Measurements from ENCODE around the gene MUC5B.

The MUC5B gene

DNA sequence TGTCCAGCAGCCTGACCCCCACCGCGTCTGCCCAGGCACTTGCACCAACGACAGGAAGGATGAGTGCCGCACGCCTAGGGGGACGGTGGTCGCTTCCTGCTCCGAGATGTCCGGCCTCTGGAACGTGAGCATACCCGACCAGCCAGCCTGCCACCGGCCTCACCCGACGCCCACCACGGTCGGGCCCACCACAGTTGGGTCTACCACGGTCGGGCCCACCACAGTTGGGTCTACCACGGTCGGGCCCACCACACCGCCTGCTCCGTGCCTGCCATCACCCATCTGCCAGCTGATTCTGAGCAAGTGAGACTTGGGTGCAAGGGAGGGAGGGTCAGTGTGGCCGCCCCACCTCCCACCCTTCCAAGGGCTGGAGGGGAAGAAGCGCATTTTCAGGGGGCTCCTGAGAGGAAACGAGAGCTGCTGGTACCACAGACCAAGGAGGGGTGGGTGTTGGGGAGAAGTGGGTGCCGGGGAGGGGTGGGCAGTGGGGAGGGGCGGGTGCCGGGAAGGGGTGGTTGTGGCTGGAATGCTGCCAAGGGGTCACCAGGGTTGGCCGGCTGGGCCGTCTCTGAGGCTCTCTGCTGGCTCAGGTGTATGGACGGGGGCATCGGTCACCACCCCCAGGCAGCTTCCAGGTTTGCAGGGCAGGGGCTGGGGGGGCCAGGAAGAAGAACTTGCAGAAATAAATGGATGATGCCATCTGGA, 27.7 kb upstream of the MUC5B start:
- Histone ChIP-seq H3F3A (ENCODE audit: insufficient read depth, low read length) (no peaks in the 10 kb centered on the region), H3K9me2 (ENCODE audit: low read depth, low read length) (no peaks in the 10 kb centered on the region), H3K4me2 (ENCODE audit: low read length) (no peak overlapping the region), H3K4me3 (ENCODE audit: low read depth, low read length, poor library complexity, severe bottlenecking) (no peak overlapping the region), H3K36me3 (ENCODE audit: insufficient read depth, low read length) (no peaks in the 10 kb centered on the region), H3K4me1 (ENCODE audit: insufficient read depth, low read length, severe bottlenecking) (no peaks in the 10 kb centered on the region), H4K20me1 (ENCODE audit: insufficient read depth, low read length) (no peaks in the 10 kb centered on the region), H3K27me3 (ENCODE audit: insufficient read depth, low read length) (peaks cover 4% of the 10 kb centered on the region; the same call in 1 of the 2 replicates), H3K9ac (ENCODE audit: low read length) (no peak overlapping the region), H3K27ac (ENCODE audit: low read depth, low read length, poor library complexity, severe bottlenecking) (no peak overlapping the region), H3K79me2 (ENCODE audit: insufficient read depth, low read length) (no peaks in the 10 kb centered on the region), H2AFZ (ENCODE audit: low read length) (no peak overlapping the region), H3K9me3 (ENCODE audit: low read length) (no peaks in the 10 kb centered on the region)
- TF ChIP-seq, protein P1, sequence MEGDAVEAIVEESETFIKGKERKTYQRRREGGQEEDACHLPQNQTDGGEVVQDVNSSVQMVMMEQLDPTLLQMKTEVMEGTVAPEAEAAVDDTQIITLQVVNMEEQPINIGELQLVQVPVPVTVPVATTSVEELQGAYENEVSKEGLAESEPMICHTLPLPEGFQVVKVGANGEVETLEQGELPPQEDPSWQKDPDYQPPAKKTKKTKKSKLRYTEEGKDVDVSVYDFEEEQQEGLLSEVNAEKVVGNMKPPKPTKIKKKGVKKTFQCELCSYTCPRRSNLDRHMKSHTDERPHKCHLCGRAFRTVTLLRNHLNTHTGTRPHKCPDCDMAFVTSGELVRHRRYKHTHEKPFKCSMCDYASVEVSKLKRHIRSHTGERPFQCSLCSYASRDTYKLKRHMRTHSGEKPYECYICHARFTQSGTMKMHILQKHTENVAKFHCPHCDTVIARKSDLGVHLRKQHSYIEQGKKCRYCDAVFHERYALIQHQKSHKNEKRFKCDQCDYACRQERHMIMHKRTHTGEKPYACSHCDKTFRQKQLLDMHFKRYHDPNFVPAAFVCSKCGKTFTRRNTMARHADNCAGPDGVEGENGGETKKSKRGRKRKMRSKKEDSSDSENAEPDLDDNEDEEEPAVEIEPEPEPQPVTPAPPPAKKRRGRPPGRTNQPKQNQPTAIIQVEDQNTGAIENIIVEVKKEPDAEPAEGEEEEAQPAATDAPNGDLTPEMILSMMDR (IDR thresholded peaks at IDR 0.05; ENCODE audit: low read length): no peak
- TF ChIP-seq EZH2 (IDR thresholded peaks at IDR 0.05; ENCODE audit: borderline replicate concordance, low read length): no peak

DNA sequence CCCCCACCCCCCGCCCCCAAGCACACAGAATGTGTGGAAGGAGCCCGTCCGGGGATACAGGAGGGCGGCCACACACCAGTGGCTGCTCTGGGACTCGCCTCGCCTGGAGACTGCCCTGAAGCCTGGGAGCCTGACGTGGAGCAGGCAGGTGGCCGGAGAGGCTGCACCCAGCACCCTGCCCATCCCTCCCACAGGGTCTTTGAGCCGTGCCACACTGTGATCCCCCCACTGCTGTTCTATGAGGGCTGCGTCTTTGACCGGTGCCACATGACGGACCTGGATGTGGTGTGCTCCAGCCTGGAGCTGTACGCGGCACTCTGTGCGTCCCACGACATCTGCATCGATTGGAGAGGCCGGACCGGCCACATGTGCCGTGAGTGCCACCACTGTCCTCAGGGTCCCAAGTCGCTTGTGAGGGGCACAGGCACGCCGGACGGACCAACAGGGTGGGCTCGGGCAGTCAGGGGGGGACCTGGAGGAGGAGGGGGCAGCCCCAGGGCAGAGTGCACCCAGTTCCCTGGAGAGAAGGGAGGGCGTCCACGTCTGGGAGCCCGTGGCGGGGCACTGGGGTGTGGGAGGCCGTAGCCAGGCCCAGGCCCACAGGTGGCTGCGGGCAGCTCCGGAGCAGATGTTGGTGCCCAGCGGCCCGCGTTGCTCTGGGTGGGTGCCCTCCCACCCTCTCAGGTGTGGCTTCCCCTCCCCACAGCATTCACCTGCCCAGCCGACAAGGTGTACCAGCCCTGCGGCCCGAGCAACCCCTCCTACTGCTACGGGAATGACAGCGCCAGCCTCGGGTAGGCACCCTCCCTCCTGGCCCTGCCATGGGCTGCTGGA, 27.0 kb upstream of the MUC5B start:
- TF ChIP-seq, protein P1 (IDR thresholded peaks at IDR 0.05; ENCODE audit: low read length): no peak
- TF ChIP-seq EZH2 (IDR thresholded peaks at IDR 0.05; ENCODE audit: borderline replicate concordance, low read length): no peak
- no peak overlapping the region for H3K9ac ChIP-seq (ENCODE audit: low read length)
- no peaks in the 10 kb centered on the region for H3K79me2 ChIP-seq (ENCODE audit: insufficient read depth, low read length)
- no peaks in the 10 kb centered on the region for H3K4me1 ChIP-seq (ENCODE audit: insufficient read depth, low read length, severe bottlenecking)
- H3K4me3 ChIP-seq (ENCODE audit: low read depth, low read length, poor library complexity, severe bottlenecking): no peak overlapping the region
- no peak overlapping the region for H3K27ac ChIP-seq (ENCODE audit: low read depth, low read length, poor library complexity, severe bottlenecking)
- no peaks in the 10 kb centered on the region for H3F3A ChIP-seq (ENCODE audit: insufficient read depth, low read length)
- H2AFZ ChIP-seq (ENCODE audit: low read length): no peak overlapping the region
- H3K36me3 ChIP-seq (ENCODE audit: insufficient read depth, low read length): no peaks in the 10 kb centered on the region
- peaks cover 4% of the 10 kb centered on the region; the same call in 1 of the 2 replicates for H3K27me3 ChIP-seq (ENCODE audit: insufficient read depth, low read length)
- no peaks in the 10 kb centered on the region for H3K9me3 ChIP-seq (ENCODE audit: low read length)
- no peak overlapping the region for H3K4me2 ChIP-seq (ENCODE audit: low read length)
- no peaks in the 10 kb centered on the region for H3K9me2 ChIP-seq (ENCODE audit: low read depth, low read length)
- H4K20me1 ChIP-seq (ENCODE audit: insufficient read depth, low read length): no peaks in the 10 kb centered on the region

DNA sequence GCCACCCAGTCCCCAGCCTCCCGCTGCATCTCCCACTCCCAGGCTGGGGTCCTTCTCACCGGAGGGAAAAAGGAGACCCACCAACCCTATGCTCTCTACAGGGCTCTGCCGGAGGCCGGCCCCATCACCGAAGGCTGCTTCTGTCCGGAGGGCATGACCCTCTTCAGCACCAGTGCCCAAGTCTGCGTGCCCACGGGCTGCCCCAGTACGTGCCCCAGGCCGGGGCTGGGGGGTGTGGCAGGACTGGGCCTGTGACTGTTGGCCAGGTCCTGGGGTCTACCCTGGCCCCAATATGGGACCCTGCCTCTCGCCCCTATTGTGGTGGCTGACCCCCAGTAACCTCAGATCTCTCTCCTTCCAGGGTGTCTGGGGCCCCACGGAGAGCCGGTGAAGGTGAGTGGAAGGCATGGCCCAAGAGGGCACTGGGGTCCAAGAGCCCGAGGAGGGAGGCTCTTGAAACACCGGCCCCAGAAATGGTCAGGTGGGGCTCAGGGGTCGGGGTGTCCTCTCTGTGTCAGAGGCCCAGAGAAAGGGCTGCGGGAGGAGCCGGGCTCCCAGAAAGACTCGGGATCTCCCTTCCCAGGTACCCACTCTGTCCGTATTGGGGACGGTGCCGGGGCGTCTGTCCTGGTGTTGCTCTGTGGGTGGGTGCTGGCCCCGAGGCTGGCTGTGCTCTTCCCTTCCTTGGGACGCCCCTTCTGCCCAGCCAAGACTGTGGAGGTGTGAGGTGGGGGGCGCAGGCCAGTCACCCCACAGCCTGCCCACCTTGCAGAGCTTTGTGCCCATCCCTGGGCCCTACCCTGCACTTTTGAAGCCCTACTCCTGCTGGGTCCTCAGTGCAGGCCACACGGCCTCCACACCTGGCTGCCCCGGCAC, 26.1 kb upstream of the MUC5B start:
- no peak overlapping the region for H3K9ac ChIP-seq (ENCODE audit: low read length)
- no peaks in the 10 kb centered on the region for H3K9me2 ChIP-seq (ENCODE audit: low read depth, low read length)
- H2AFZ ChIP-seq (ENCODE audit: low read length): no peak overlapping the region
- H3K79me2 ChIP-seq (ENCODE audit: insufficient read depth, low read length): no peaks in the 10 kb centered on the region
- no peaks in the 10 kb centered on the region for H3K36me3 ChIP-seq (ENCODE audit: insufficient read depth, low read length)
- no peaks in the 10 kb centered on the region for H4K20me1 ChIP-seq (ENCODE audit: insufficient read depth, low read length)
- H3K4me3 ChIP-seq (ENCODE audit: low read depth, low read length, poor library complexity, severe bottlenecking): no peak overlapping the region
- peaks cover 4% of the 10 kb centered on the region for H3K27me3 ChIP-seq (ENCODE audit: insufficient read depth, low read length)
- no peak overlapping the region for H3K27ac ChIP-seq (ENCODE audit: low read depth, low read length, poor library complexity, severe bottlenecking)
- H3K9me3 ChIP-seq (ENCODE audit: low read length): no peaks in the 10 kb centered on the region
- no peak overlapping the region for H3K4me2 ChIP-seq (ENCODE audit: low read length)
- no peak for TF ChIP-seq EZH2 (IDR thresholded peaks at IDR 0.05; ENCODE audit: borderline replicate concordance, low read length)
- TF ChIP-seq, protein P1 (IDR thresholded peaks at IDR 0.05; ENCODE audit: low read length): no peak
- no peaks in the 10 kb centered on the region for H3F3A ChIP-seq (ENCODE audit: insufficient read depth, low read length)
- H3K4me1 ChIP-seq (ENCODE audit: insufficient read depth, low read length, severe bottlenecking): no peaks in the 10 kb centered on the region

Measured in OCI-LY1 (cell line).